KMS-11 (cell line): Measurements from ENCODE around the gene WDR18.

Source experiments
- H2AFZ ChIP-seq: fragments of 200-600 bp; sonication (generic); 2 replicates; pipeline ENCODE4 v1.6.1; 2016; ENCODE audit warnings: antibody characterized with exemption, mixed run types, low read depth
- H3K27ac ChIP-seq: fragments of 200-600 bp; sonication (generic); 2 replicates; pipeline ENCODE4 v1.6.1; 2016; ENCODE audit warnings: mild to moderate bottlenecking, mixed run types
- H3K27me3 ChIP-seq: fragments of 200-600 bp; sonication (generic); 2 replicates; pipeline ENCODE4 v1.6.1; 2017; ENCODE audit warnings: mild to moderate bottlenecking, low read depth, mixed run types, moderate library complexity; ENCODE audit not compliant: insufficient read depth
- H3K36me3 ChIP-seq: fragments of 200-600 bp; sonication (generic); 2 replicates; pipeline ENCODE4 v1.6.1; 2017; ENCODE audit warnings: mild to moderate bottlenecking, mixed run types; ENCODE audit not compliant: insufficient read depth
- H3K4me1 ChIP-seq: fragments of 200-600 bp; sonication (generic); 2 replicates; pipeline ENCODE4 v1.6.1; 2016; ENCODE audit warnings: mild to moderate bottlenecking, low read depth, mixed run types; ENCODE audit not compliant: poor library complexity, severe bottlenecking
- H3K4me2 ChIP-seq: fragments of 200-600 bp; sonication (generic); 2 replicates; pipeline ENCODE4 v1.7.0; 2016; ENCODE audit warnings: mild to moderate bottlenecking, mixed run types
- H3K4me3 ChIP-seq: fragments of 200-600 bp; sonication (generic); IDR thresholded peaks from 2 replicates; pipeline ENCODE4 v1.6.1; 2017; ENCODE audit warnings: low read depth, low read length, mixed read lengths; ENCODE audit not compliant: insufficient read depth
- H3K79me2 ChIP-seq: fragments of 200-600 bp; sonication (generic); 2 replicates; pipeline ENCODE4 v1.6.1; 2016; ENCODE audit warnings: low read depth, mixed run types; ENCODE audit not compliant: insufficient read depth
- H3K9ac ChIP-seq: fragments of 200-600 bp; sonication (generic); 2 replicates; pipeline ENCODE4 v1.6.1; 2016; ENCODE audit warnings: mild to moderate bottlenecking, mixed run types
- H4K20me1 ChIP-seq: fragments of 200-600 bp; sonication (generic); 2 replicates; pipeline ENCODE4 v1.6.1; 2016; ENCODE audit warnings: mild to moderate bottlenecking, mixed run types; ENCODE audit not compliant: insufficient read depth
- TF ChIP-seq, protein P1 (sequence below): fragments of 200-600 bp; sonication (generic); conservative IDR thresholded peaks from 2 replicates; pipeline ENCODE4 v1.6.1; 2017; ENCODE audit warnings: low read depth, mild to moderate bottlenecking, antibody characterized with exemption, low read length, moderate library complexity, mixed read lengths

The WDR18 gene

DNA sequence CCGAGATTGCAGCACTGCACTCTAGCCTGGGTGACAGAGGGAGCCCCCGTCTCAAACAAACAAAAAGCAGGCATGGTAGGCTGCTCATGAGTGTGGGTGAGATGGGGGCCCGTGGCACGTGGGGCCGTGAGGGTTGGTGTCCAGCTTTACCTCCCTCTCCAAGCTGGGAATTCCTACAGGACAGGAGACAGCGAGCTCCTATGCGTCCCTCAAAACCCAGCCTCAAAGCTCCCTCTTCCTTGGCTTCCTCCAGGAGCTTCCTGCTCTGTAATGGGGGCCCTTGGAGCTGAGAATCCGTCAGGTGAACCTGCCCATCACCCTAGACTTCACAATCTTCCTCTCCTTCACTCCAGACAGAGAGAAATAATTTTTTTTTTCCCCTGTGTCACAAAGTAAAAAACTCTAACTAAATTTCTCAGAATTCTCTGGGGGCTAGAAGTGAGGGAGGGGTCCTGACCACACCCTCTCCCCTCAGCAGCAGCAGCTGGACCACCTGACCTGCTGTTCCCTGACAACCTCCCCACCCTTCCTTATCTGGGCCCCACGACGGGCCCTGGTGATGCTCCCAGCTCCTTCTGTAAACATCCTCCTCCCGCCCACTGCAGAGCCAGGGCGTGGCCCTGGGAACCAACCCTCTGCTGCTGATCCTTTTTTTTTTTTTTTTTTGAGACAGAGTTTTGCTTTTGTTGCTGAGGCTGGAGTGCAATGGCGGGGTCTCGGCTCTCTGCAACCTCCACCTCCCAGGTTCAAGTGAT lies 22.1 kb upstream of the WDR18 start:
- H4K20me1 ChIP-seq = no peaks in the 10 kb centered on the region
- H3K36me3 ChIP-seq = no peaks in the 10 kb centered on the region
- H3K4me2 ChIP-seq = no peak overlapping the region

DNA sequence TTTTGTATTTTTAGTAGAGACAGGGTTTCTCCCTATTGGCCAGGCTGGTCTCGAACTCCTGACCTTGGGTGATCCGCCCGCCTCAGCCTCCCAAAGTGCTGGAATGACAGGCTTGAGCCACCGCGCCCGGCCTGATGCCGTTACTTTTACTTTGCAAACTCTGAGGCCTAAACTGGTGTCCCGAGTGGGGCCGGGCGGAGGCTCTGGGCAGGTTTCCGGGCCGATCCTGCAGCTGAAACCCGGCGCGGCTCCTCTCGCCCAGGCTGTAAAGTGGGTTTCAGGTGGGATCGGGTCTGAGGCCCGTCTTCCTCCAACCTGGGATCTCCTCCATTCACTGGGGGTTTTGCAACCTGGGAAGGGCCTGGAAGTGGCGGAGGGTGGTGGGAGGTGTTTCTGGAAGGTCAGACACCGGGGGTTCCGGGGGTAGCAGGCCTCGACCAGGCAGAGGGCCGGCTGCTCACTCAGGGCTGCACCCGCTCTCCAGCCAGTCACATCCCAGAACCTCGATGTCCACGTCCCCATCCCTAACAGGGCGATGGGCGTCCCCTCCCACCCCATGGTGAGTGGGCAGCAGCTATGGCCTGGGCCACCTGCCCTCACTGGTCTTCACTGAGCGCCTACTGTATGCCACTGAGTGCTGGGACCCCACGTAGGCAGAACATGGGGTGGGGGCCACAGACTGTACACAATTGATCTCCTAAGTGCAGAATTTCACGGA lies 21.3 kb upstream of the WDR18 start:
- H3K36me3 ChIP-seq = no peaks in the 10 kb centered on the region; the same call in 1 of the 2 replicates
- H3K27me3 ChIP-seq = no peaks in the 10 kb centered on the region
- H3K9ac ChIP-seq = no peak overlapping the region
- H2AFZ ChIP-seq = no peak overlapping the region
- H3K4me2 ChIP-seq = no peak overlapping the region
- TF ChIP-seq, protein P1, sequence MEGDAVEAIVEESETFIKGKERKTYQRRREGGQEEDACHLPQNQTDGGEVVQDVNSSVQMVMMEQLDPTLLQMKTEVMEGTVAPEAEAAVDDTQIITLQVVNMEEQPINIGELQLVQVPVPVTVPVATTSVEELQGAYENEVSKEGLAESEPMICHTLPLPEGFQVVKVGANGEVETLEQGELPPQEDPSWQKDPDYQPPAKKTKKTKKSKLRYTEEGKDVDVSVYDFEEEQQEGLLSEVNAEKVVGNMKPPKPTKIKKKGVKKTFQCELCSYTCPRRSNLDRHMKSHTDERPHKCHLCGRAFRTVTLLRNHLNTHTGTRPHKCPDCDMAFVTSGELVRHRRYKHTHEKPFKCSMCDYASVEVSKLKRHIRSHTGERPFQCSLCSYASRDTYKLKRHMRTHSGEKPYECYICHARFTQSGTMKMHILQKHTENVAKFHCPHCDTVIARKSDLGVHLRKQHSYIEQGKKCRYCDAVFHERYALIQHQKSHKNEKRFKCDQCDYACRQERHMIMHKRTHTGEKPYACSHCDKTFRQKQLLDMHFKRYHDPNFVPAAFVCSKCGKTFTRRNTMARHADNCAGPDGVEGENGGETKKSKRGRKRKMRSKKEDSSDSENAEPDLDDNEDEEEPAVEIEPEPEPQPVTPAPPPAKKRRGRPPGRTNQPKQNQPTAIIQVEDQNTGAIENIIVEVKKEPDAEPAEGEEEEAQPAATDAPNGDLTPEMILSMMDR = no peak
- no peaks in the 10 kb centered on the region for H3K79me2 ChIP-seq
- H3K4me3 ChIP-seq = no peak overlapping the region
- no peaks in the 10 kb centered on the region for H4K20me1 ChIP-seq
- no peaks in the 10 kb centered on the region for H3K4me1 ChIP-seq
- H3K27ac ChIP-seq = no peak overlapping the region

More for the DNA sequence above, 22.1 kb upstream of the WDR18 start:
- Histone ChIP-seq H3K9ac (no peak overlapping the region), H3K27me3 (no peaks in the 10 kb centered on the region), H2AFZ (no peak overlapping the region), H3K4me3 (no peak overlapping the region), H3K4me1 (no peaks in the 10 kb centered on the region), H3K27ac (no peak overlapping the region), H3K79me2 (no peaks in the 10 kb centered on the region)
- TF ChIP-seq, protein P1 = no peak

DNA sequence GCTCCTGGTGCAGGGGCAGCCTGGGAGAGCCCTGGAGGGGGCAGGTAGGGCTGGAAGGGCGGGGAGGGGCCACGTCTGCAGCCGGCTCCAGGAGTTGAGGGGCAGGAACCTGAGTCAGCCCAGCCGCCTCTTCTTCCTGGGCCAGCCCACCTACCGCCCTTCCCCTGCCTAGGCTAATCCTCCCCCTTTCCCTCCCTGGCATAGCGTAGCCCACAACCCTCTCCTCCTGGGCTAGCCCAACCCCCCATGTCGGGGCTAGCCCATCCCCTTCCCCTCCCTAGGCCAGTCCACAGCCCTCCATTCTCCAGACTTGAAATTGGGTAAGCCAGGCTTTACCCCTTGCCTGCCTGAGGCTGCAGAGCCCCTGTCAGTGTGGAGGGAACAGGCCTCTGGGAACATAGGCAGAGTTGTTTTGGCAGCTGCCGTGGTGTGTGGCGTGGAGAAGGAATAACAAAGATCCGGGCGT lies 20.6 kb upstream of the WDR18 start:
- H4K20me1 ChIP-seq = no peaks in the 10 kb centered on the region
- no peak overlapping the region for H3K9ac ChIP-seq
- no peak overlapping the region for H3K4me2 ChIP-seq
- H3K27ac ChIP-seq = no peak overlapping the region
- H3K4me3 ChIP-seq = no peak overlapping the region
- peaks cover 2% of the 10 kb centered on the region; the same call in 1 of the 2 replicates for H3K36me3 ChIP-seq
- TF ChIP-seq, protein P1 = no peak
- H3K4me1 ChIP-seq = no peaks in the 10 kb centered on the region
- H3K27me3 ChIP-seq = no peaks in the 10 kb centered on the region
- H3K79me2 ChIP-seq = no peaks in the 10 kb centered on the region
- H2AFZ ChIP-seq = no peak overlapping the region

DNA sequence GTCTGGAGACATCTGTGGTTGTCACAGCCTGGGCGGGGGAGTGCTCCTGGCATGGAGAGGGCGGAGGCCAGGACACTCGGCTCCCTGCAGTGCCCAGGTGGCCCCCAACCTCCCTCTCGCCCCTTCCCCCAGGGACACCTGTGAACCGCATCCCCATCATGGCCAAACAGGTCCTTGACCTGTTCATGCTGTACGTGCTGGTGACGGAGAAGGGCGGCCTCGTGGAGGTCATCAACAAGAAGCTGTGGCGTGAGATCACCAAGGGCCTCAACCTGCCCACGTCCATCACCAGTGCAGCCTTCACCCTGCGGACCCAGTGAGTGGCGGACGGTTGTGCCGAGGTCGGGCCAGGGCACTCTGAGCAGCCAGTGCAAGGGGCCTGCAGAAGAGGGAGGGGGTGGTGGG lies 20.0 kb upstream of the WDR18 start:
- TF ChIP-seq, protein P1 = no peak
- Histone ChIP-seq H3K79me2 (no peaks in the 10 kb centered on the region), H3K9ac (no peak overlapping the region), H3K4me1 (no peaks in the 10 kb centered on the region), H3K4me3 (no peak overlapping the region), H3K27me3 (no peaks in the 10 kb centered on the region), H3K4me2 (no peak overlapping the region), H3K27ac (no peak overlapping the region), H2AFZ (no peak overlapping the region), H3K36me3 (peaks cover 4% of the 10 kb centered on the region; the same call in 1 of the 2 replicates), H4K20me1 (no peaks in the 10 kb centered on the region)
